ENCODE data around the gene MTFP1.

DNA sequence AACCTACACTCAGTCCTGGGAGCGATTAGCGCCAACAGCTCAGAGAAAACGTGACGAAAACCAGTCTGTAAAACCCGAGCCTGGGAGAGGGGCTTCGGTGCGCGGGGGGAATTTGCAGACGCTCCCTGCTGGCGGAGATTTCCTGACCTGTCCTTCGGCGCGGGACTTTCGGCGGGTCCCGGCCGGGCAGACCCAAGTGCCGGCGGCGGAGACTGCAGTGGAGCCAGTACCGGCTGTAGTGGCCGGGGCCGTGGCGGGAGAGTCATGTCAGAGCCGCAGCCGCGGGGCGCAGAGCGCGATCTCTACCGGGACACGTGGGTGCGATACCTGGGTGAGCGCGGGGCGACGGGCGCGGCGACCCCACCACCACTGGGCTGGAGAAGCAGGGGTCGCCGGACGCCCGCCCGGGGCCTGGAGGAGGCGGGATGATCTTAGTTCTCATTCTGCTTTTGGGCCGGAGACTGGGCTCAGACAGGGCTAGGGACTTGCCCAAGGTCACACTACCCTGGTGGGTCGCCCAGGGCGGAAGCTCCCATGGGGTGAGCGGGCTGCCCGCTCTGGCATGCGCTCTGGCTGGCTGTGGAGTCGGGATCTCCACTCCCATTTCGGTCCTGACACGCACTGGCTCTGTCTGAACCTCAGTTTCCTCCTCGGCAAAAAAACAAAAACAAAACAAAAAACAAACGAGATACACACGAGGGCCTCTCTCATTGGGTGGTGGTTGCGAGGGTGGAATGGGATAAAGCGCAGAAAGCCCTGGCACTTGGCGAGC, at the start of gene MTFP1:
- TF ChIP-seq CTCF (IDR thresholded peaks at IDR 0.05; ENCODE audit: low read length) (no peak), EZH2 (optimal IDR thresholded peaks at IDR 0.05; ENCODE audit: low read depth, low read length) (no peak), EZH2phosphoT487 (IDR thresholded peaks at IDR 0.05; ENCODE audit: low read length) (no peak)

Measured in MM.1S (cell line).